Epithelial cell of proximal tubule (primary cell): ENCODE data around the gene DMXL1. TPM values are rescaled to one million over a fixed set of nuclear protein-coding genes. Genes with fewer than 3 reads are reported as not detected.
"Not testable (repeated sequence)": the region's sequence is repeated elsewhere in the genome, so short reads cannot be mapped to it uniquely, and the experiment has no call there.

Experiments
- DNase-seq: peaks from one replicate; pipeline ENCODE4 v3.0.0-alpha.2; 2011; ENCODE audit warnings: low read depth
- H3K4me3 ChIP-seq: 2 replicates; pipeline ENCODE4 v1.5.1; 2011; ENCODE audit warnings: low read depth, mild to moderate bottlenecking, low read length
- total RNA-seq: library from RNA; depleted of rRNA; stranded (reverse); fragments of >200 nt; gene quantifications from 2 replicates; pipeline ENCODE4 v1.2.3, GENCODE V29; 2015
- TF ChIP-seq, protein P1 (sequence below): conservative IDR thresholded peaks from 2 replicates; pipeline ENCODE4 v1.5.1; 2012; ENCODE audit warnings: low read depth, mild to moderate bottlenecking, low read length

DMXL1 gene
- total RNA-seq, 1 donor from 2014 or later = 11.9 TPM

DNA sequence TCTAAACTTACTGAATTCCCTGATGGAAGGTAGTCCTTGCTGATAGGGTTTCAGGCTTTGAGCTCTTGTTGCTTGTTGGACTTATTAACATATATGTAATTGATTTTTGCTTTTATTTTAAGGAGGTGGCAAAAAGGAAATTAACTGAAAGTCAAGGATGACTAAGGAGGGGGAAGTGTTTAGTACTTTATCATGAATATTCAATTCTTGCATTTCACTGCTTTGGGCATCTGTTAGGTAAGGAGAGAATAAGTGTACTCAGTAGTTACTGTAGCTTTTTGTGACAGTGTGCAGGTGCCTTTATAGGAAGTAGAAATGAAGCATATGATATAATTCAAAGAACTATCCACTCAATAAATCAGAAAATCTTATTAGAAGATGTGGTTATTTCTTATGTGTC, 47.1 kb downstream of the DMXL1 start:
- TF ChIP-seq, protein P1, sequence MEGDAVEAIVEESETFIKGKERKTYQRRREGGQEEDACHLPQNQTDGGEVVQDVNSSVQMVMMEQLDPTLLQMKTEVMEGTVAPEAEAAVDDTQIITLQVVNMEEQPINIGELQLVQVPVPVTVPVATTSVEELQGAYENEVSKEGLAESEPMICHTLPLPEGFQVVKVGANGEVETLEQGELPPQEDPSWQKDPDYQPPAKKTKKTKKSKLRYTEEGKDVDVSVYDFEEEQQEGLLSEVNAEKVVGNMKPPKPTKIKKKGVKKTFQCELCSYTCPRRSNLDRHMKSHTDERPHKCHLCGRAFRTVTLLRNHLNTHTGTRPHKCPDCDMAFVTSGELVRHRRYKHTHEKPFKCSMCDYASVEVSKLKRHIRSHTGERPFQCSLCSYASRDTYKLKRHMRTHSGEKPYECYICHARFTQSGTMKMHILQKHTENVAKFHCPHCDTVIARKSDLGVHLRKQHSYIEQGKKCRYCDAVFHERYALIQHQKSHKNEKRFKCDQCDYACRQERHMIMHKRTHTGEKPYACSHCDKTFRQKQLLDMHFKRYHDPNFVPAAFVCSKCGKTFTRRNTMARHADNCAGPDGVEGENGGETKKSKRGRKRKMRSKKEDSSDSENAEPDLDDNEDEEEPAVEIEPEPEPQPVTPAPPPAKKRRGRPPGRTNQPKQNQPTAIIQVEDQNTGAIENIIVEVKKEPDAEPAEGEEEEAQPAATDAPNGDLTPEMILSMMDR = no peak
- no peak for DNase-seq
- H3K4me3 ChIP-seq = no peak overlapping the region

DNA sequence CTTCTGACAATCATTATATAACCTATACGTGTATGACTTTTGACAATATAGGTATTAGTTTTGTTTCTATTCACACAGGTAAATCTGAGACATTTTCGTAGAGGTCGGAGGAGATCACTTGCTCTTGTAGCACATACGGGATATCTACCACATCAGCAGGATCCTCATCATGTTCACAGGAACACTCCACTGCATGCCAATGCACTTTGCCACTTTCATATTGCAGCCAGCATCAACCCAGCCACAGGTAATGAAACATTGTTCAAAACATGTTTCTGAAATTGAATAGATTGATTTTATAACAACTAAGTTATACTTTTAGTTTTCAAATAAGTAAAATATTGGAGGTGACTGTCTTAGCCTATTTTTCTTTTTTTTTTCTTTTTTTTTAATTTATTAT, 50.0 kb downstream of the DMXL1 start:
- H3K4me3 ChIP-seq = no peak overlapping the region
- DNase-seq = no peak
- TF ChIP-seq, protein P1 = no peak

DNA sequence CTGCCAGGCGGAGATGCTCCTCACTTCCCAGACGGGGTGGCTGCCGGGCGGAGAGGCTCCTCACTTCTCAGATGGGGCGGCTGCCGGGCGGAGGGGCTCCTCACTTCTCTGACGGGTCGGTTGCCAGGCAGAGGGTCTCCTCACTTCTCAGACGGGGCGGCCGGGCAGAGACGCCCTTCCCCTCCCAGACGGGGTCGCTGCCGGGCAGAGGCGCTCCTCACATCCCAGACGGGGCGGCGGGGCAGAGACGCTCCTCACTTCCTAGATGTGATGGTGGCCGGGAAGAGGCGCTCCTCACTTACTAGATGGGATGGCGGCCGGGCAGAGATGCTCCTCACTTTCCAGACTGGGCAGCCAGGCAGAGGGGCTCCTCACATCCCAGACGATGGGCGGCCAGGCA, 51.6 kb downstream of the DMXL1 start:
- not testable (repeated sequence) for DNase-seq, H3K4me3 ChIP-seq

DNA sequence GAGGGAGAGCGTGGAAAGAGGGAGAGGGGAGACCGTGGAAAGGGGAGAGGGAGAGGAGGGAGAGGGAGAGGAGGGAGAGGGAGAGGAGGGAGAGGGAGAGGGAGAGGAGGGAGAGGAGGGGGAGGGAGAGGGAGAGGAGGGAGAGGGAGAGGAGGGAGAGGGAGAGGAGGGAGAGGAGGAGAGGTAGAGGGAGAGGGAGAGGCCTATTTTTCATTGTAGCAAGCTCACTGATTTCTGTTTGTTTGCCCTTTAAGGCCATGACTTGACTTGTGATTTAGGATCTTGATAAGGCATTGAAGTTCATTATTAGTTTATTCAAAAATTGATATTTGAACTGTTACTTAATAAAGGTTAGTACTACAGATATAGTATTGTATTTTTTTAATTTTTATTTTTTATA, 52.4 kb downstream of the DMXL1 start:
- TF ChIP-seq, protein P1 = no peak
- H3K4me3 ChIP-seq = no peak overlapping the region
- DNase-seq = no peak

DNA sequence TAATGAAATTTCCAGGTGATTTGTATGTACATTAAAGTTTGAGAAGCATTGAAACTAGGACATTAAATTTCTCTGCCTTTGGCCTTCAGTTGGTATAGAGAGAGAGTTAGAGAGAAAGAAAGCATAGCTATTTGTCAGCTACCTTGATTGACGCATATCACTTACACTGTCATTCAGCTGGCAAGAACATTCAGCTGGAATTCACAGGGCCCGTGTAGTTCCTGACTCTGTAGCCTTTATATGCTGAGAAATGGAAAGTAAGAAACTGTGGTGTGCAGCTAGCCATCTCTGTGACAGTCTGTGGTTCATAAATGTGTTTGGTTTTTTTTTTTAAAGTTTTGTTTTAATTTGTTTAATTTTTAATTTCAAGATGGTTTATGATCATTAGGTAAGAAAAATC, 58.9 kb downstream of the DMXL1 start:
- H3K4me3 ChIP-seq = no peak overlapping the region
- DNase-seq = no peak
- TF ChIP-seq, protein P1 = no peak

DNA sequence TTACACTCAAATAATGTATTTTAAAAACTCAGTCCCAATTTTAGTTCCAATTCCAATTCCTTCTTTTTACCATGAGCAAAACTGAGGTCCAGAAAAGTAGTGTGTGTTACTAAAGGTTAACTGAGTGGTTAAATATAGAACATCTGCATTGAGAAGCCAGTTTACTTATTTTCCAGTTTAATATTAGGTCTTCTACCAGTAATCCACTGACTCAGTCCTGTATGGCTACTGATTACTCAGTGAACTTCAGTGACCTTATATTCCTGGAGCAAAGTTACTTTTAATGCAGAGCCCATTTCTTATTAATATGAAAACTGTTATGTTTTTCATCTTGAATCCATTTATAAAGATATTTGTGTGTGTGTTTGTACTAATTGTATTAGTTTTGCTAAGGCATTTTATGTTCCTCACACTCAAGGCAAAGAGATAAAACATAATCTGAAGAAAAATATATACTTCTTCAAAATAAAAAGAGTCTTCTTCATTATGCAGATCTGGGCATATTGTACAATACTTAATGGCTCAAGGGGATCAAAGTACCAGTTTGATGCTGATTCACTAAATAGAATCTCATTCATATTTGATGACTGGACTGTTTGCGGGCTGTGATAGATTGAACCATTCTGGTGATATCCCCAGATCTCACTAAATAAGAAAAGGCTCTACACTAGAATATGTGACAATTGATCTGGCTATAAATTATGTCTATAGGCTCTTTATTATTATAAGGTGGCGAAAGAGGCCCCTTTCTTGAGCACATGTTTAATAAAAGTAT, 60.8 kb downstream of the DMXL1 start:
- DNase-seq = peak; percentile 22
- TF ChIP-seq, protein P1 = no peak
- peak overlapping the region; percentile 9 for H3K4me3 ChIP-seq

DNA sequence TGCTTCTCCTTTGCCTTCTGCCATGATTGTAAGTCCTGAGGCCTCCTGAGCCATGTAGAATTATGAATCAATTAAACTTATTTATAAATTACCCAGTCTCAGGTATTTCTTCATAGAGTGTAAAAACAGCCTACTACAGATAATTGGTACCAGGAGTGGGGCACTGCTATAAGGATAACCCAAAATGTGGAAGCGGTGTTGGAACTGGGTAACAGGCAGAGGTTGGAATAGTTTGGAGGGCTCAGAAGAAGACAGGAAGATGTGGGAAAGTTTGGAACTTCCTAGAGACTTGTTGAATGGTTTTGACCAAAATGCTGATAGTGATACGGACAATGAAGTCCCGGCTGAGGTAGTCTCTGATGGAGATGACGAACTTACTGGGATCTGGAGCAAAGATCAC, 64.9 kb downstream of the DMXL1 start:
- DNase-seq, H3K4me3 ChIP-seq: not testable (repeated sequence)

DNA sequence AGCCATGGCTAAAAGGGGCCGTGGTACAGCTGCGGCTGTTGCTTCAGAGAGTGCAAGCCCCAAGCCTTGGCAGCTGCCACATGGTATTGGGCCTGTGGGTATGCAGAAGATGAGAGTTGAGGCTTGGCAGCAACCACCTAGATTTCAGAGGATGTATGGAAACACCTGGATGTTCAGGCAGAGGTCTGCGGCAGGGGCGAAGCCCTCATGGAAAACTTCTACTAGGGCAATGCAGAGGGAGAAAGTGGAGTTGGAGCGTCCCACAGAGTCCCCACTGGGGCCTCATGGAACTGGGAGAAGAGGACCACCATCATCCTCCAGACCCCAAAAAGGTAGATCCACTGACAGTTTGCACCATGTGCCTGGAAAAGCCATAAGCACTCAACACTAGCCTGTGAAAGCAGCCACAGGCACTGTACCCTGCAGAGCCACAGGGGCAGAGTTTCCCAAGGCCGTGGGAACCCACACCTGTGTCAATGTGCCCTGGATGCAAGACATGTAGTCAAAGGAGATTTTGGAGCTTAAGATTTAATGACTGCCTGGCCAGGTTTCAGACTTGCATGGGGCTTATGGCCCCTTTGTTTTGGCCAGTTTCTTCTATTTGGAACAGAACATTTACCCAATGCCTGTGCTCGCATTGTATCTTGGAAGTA, 65.9 kb downstream of the DMXL1 start:
- H3K4me3 ChIP-seq = no peak overlapping the region
- DNase-seq = no peak
- TF ChIP-seq, protein P1 = no peak
